GM12891 (cell line): ENCODE data around the gene PSMD8.

Experiments
- PAX5 ChIP-seq: IDR thresholded peaks from 2 replicates; pipeline ENCODE4 v1.6.1; 2011; ENCODE audit warnings: low read length, moderate library complexity, mild to moderate bottlenecking; ENCODE audit not compliant: insufficient read depth, severe bottlenecking
- POLR2A ChIP-seq: IDR thresholded peaks from 2 replicates; pipeline ENCODE4 v1.6.1; 2011; ENCODE audit warnings: low read depth, low read length, control low read depth
- POLR2AphosphoS5 ChIP-seq: IDR thresholded peaks from 2 replicates; pipeline ENCODE4 v1.6.1; 2011; ENCODE audit warnings: low read depth, low read length, control low read depth
- SPI1 ChIP-seq: IDR thresholded peaks from 2 replicates; pipeline ENCODE4 v1.6.1; 2011; ENCODE audit warnings: low read depth, low read length, control low read depth
- TAF1 ChIP-seq: IDR thresholded peaks from 2 replicates; pipeline ENCODE4 v1.6.1; 2011; ENCODE audit warnings: low read depth, low read length, control low read depth

DNA sequence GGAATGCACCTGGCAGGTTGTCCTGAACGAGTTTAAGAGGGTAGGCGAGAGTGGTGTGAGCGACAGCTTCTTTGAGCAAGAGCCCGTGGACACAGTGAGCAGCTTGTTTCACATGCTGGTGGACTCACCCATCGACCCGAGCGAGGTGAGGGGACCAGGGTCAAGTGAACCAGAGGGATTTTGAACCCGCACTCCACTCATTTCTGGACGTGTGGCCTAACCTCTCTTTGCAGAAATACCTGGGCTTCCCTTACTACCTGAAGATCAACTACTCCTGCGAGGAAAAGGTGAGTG, 37.1 kb upstream of the PSMD8 start:
- no peak for TF ChIP-seq POLR2AphosphoS5
- no peak for TF ChIP-seq POLR2A
- TF ChIP-seq SPI1: no peak
- no peak for TF ChIP-seq TAF1
- no peak for TF ChIP-seq PAX5
